ENCODE results near the gene AMN1.
"Not testable (repeated sequence)": the region's sequence is repeated elsewhere in the genome, so short reads cannot be mapped to it uniquely, and the experiment has no call there.

The AMN1 gene

DNA sequence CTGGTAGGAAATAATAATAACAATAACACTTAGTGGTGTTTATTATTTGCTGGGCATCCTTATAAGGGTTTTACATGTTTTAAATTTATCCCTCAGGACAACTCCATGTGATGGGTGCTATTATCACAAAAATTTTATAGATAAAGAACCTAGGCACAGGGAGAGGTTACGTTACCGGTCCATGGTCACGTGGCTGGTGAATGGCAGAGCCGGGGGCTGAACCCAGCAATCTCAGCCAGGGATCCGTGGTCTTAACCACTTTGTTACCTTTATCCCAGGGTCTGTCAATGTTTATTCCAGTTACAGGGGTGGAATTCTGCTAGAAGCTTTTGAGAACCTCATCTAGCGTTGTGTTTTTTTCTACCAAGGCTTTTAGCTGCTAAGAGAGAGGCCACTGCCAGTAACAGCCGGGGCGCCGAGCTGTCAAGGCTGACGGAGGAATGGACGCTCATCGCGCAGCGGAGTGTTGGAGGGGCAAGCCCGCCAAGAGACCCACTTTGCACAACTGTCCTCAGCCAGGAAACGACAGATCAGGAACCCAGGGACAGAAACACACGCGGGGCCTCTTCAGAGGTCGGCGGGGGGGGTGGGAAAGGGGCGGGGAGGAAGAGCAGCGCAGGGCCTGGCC lies 418 bp downstream of the AMN1 start:
- H3K4me2 ChIP-seq = peak overlapping the region; percentile 82 to 95 (median 90)
- H3K9ac ChIP-seq = peak overlapping the region; percentile 83 to 91 (median 89)
- H3K4me1 ChIP-seq = peaks cover 40 to 84% (median 63%) of the 10 kb centered on the region in 10 experiments
- peak overlapping the region; percentile 62 to 77 (median 68) for H3K4me3 ChIP-seq
- 0 out of 22 replicates have a peak, but pooled peaks cover 0 to 3% (median 0%) of the 10 kb centered on the region in 11 experiments for H3K27me3 ChIP-seq
- H3K9me3 ChIP-seq (replicated peaks in 1 of 11) = peaks cover 4 to 54% (median 18%) of the 10 kb centered on the region in 11 experiments; a peak in 17 of 22 replicates
- no peak for TF ChIP-seq Cebpa-rat (IDR thresholded peaks at IDR 0.05)
- no peaks in the 10 kb centered on the region; a peak in 1 of 22 replicates for H4K20me1 ChIP-seq
- H3K36me3 ChIP-seq = peaks cover 0 to 8% (median 0%) of the 10 kb centered on the region in 11 experiments; a peak in 1 of 22 replicates
- peak overlapping the region; percentile 86 to 94 (median 91) for H3K27ac ChIP-seq

DNA sequence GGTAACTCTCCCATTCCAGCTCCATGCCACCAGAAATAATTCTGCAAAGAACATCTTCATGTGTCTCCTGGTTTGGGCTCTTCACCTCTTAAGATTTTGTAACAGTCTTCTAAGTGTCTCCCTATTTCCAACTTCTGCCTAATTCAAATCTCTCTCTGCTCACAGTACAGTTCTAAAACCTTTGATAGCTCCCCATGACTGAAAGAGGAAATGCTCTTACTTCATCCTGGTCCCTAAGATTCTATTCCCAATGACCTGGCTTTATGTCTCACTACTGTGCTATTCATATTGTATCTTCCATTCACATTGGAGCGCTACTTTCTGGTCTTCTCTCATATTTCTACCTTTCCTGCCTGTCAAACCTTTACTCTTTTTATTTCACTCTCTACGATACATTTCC lies 1.6 kb downstream of the AMN1 start:
- peaks cover 0 to 8% (median 4%) of the 10 kb centered on the region in 11 experiments; a peak in 8 of 22 replicates for H3K27me3 ChIP-seq
- H3K4me1 ChIP-seq = peaks cover 51 to 85% (median 63%) of the 10 kb centered on the region in 10 experiments
- TF ChIP-seq Cebpa-rat (IDR thresholded peaks at IDR 0.05) = no peak
- H3K36me3 ChIP-seq = peaks cover 0 to 7% (median 0%) of the 10 kb centered on the region in 11 experiments; a peak in 1 of 22 replicates
- H3K27ac ChIP-seq = peak overlapping the region in 1 of 11 experiments; percentile 91; a peak in 1 of 22 replicates
- peaks cover 0 to 5% (median 0%) of the 10 kb centered on the region in 11 experiments; a peak in 1 of 22 replicates for H4K20me1 ChIP-seq
- H3K4me2 ChIP-seq = peak overlapping the region in 8 of 11 experiments; percentile 30 to 93 (median 88); a peak in 15 of 22 replicates
- H3K4me3 ChIP-seq = no peak overlapping the region
- peaks cover 4 to 50% (median 18%) of the 10 kb centered on the region in 11 experiments; a peak in 17 of 22 replicates for H3K9me3 ChIP-seq (replicated peaks in 1 of 11)
- no peak overlapping the region for H3K9ac ChIP-seq

DNA sequence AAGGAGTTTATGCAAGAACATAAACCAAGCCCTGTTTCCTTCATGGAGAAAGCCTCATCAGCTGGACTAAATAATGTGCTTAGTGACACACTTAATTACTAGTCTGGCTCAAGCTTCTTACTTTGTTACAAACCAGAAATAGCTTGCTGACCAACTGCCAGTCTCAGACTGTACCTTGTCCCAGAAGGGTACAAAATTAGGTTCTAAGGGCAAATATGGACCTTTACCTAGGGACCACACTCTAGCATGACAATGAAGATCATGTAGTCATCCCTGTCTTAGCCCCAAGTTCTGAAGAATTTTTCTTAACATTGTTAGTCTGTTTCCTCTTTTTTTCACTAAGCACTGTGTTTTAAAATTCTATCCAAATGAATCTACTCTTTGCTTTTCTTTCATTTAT lies 2.2 kb downstream of the AMN1 start:
- Histone ChIP-seq H3K27ac (no peak overlapping the region), H4K20me1 (peaks cover 0 to 5% (median 0%) of the 10 kb centered on the region in 11 experiments; a peak in 1 of 22 replicates), H3K9ac (no peak overlapping the region), H3K36me3 (peaks cover 0 to 7% (median 0%) of the 10 kb centered on the region in 11 experiments; a peak in 2 of 22 replicates), H3K4me2 (peak overlapping the region in 2 of 11 experiments; percentile 84 to 93; a peak in 4 of 22 replicates), H3K9me3 (replicated peaks in 1 of 11) (peaks cover 4 to 47% (median 18%) of the 10 kb centered on the region in 11 experiments; a peak in 17 of 22 replicates), H3K27me3 (peaks cover 0 to 12% (median 9%) of the 10 kb centered on the region in 11 experiments; a peak in 9 of 22 replicates), H3K4me1 (peaks cover 50 to 84% (median 57%) of the 10 kb centered on the region in 10 experiments), H3K4me3 (no peak overlapping the region)
- no peak for TF ChIP-seq Cebpa-rat (IDR thresholded peaks at IDR 0.05)

DNA sequence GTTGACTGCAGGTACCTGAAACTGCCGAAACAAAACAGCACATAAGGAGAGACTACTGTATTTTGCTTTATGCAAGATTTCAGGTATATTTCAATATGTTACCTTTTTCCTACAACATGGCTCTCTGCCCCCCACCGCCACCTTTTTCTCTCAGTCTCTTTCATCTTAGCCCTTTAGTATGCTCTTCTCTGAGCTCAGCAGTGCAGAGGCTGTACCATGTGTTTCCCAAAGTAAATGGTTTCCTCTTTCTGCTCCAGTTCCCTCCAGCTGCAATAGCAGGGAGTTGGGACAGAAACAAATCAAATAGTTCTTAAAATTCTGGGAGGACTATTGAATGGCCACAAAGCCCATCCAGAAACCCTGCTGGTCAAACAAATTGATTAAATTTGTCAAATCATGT lies 4.3 kb downstream of the AMN1 start:
- H3K9ac ChIP-seq = peak overlapping the region in 3 of 11 experiments; percentile 13 to 32 (median 18); a peak in 2 of 22 replicates
- peaks cover 0 to 5% (median 0%) of the 10 kb centered on the region in 11 experiments; a peak in 1 of 22 replicates for H4K20me1 ChIP-seq
- H3K27me3 ChIP-seq = peaks cover 0 to 18% (median 11%) of the 10 kb centered on the region in 11 experiments; a peak in 9 of 22 replicates
- no peak overlapping the region for H3K4me3 ChIP-seq
- peak overlapping the region in 4 of 11 experiments; percentile 5 to 44 (median 29); a peak in 6 of 22 replicates for H3K27ac ChIP-seq
- H3K36me3 ChIP-seq = peaks cover 0 to 15% (median 8%) of the 10 kb centered on the region in 11 experiments; a peak in 8 of 22 replicates
- H3K9me3 ChIP-seq (replicated peaks in 1 of 11) = peaks cover 8 to 45% (median 16%) of the 10 kb centered on the region in 11 experiments
- H3K4me2 ChIP-seq = peak overlapping the region; percentile 55 to 80 (median 64)
- peaks cover 40 to 68% (median 45%) of the 10 kb centered on the region in 10 experiments for H3K4me1 ChIP-seq
- TF ChIP-seq Cebpa-rat (IDR thresholded peaks at IDR 0.05) = no peak

DNA sequence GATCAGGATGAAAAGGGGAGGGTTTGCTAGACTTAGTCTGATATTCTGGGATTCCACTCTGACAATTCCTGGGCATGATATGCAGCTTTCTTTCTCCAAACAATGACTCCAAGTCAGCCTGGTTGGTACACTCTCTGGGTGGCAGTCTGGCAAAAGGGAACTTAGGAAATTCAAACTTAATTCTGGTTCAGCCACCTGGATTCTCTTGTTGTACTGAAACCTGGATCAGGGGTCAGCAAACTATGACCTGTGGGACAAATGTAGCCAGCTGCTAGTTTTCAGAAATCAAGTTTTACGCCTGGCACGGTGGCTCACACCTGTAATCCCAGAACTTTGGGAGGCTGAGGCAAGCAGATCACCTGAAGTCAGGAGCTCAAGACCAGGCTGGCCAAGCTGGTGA lies 6.2 kb downstream of the AMN1 start:
- Histone ChIP-seq H3K27me3 (peaks cover 0 to 18% (median 11%) of the 10 kb centered on the region in 11 experiments; a peak in 9 of 22 replicates), H4K20me1 (peaks cover 0 to 5% (median 0%) of the 10 kb centered on the region in 11 experiments; a peak in 1 of 22 replicates), H3K9me3 (replicated peaks in 1 of 11) (peaks cover 26 to 57% (median 34%) of the 10 kb centered on the region in 11 experiments), H3K36me3 (peaks cover 13 to 32% (median 22%) of the 10 kb centered on the region in 11 experiments; a peak in 21 of 22 replicates), H3K4me2 (peak overlapping the region; percentile 55 to 80 (median 68)), H3K4me3 (no peak overlapping the region), H3K27ac (no peak overlapping the region; a peak in 1 of 22 replicates), H3K4me1 (peaks cover 28 to 56% (median 34%) of the 10 kb centered on the region in 10 experiments), H3K9ac (no peak overlapping the region)
- TF ChIP-seq Cebpa-rat (IDR thresholded peaks at IDR 0.05) = no peak

DNA sequence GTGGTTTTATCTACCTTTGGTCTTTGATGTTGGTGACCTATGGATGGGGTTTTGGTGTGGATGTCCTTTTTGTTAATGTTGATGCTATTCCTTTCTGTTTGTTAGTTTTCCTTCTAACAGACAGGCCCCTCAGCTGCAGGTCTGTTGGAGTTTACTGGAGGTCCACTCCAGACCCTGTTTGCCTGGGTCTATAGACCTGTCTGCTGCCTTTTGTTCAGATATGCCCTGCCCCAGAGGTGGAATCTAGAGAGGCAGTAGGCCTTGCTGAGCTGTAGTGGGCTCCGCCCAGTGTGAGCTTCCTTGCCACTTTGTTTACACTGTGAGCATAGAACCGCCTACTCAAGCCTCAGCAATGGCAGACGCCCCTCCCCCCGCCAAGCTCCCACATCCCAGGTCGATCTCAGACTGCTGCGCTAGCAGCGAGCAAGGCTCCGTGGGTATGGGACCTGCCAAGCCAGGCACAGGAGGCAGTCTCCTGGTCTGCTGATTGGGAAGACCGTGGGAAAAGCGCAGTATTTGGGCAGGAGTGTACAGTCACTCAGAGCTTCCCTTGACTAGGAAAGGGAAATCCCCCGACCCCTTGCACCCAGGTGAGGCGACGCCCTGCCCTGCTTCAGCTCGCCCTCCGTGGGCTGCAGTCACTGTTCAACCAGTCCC lies 10.2 kb downstream of the AMN1 start:
- H3K4me1 ChIP-seq = peaks cover 12 to 42% (median 21%) of the 10 kb centered on the region in 10 experiments
- H4K20me1 ChIP-seq, H3K4me2 ChIP-seq, H3K9ac ChIP-seq, H3K27ac ChIP-seq, H3K4me3 ChIP-seq: not testable (repeated sequence)
- peaks cover 0 to 17% (median 11%) of the 10 kb centered on the region in 11 experiments; a peak in 9 of 22 replicates for H3K27me3 ChIP-seq
- peaks cover 40 to 71% (median 49%) of the 10 kb centered on the region in 11 experiments for H3K9me3 ChIP-seq (replicated peaks in 1 of 11)
- peaks cover 13 to 32% (median 23%) of the 10 kb centered on the region in 11 experiments; a peak in 21 of 22 replicates for H3K36me3 ChIP-seq

DNA sequence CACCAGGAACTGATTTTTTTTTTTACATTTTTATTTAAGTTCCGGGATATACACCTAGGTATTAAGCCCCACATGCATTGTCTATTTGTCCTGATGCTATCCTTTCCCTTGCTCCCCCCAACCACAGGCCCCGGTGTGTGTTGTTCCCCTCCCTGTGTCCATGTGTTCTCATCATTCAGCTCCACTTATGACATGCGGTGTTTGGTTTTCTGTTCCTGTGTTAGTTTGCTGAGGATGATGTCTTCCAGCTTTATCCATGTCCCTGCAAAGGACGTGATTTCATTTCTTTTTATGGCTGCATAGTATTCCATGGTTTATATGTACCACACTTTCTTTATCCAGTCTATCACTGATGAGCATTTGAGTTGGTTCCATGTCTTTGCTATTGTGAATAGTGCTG lies 11.8 kb downstream of the AMN1 start:
- Histone ChIP-seq H3K36me3 (peaks cover 13 to 34% (median 30%) of the 10 kb centered on the region in 11 experiments; a peak in 21 of 22 replicates), H3K4me2 (0 out of 22 replicates have a peak overlapping the region, but pooled peaks of 1 of the 11 experiments have one; percentile 75)

DNA sequence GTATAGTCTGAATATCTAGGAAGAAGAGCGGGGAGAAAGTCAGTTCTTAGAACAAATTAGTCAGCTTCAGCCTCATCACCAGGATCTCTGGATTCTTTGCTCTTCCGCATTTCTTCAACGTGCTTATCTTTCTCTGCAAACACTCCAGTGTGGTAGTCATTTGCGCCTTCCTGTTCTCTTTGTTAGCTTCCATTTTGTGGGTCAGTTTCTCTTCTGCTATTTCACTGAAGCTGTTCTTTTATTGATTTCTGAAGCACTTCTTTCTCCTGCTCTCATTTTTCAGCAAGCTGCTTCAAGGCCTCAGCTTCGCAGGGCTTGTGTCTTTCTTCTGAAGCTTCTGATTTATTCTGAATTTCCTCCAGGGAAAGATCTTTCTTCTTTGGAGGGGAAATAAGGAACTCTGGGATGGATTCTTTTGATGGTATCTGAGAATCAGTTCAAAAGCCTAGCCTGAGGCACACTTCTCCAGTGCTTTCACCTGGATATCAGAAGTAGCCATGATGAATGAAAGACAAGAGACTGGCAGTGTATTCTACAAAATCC lies 13.5 kb downstream of the AMN1 start:
- TF ChIP-seq Cebpa-rat (IDR thresholded peaks at IDR 0.05) = no peak
- Histone ChIP-seq H3K9ac (peak overlapping the region in 8 of 11 experiments; percentile 0 to 69 (median 59); a peak in 12 of 22 replicates), H3K36me3 (peaks cover 7 to 33% (median 24%) of the 10 kb centered on the region in 11 experiments; a peak in 21 of 22 replicates), H3K4me3 (no peak overlapping the region; a peak in 1 of 20 replicates), H3K27ac (peak overlapping the region in 8 of 11 experiments; percentile 32 to 81 (median 68); a peak in 16 of 22 replicates), H3K4me1 (peaks cover 0 to 25% (median 8%) of the 10 kb centered on the region in 10 experiments; a peak in 11 of 20 replicates), H3K4me2 (peak overlapping the region in 7 of 11 experiments; percentile 2 to 75 (median 45); a peak in 13 of 22 replicates), H3K27me3 (no peaks in the 10 kb centered on the region), H3K9me3 (replicated peaks in 1 of 11) (peaks cover 40 to 75% (median 52%) of the 10 kb centered on the region in 11 experiments), H4K20me1 (no peaks in the 10 kb centered on the region)

More for the DNA sequence above, 11.8 kb downstream of the AMN1 start:
- not testable (repeated sequence) for H4K20me1 ChIP-seq, H3K4me3 ChIP-seq, H3K9ac ChIP-seq, H3K27ac ChIP-seq
- Histone ChIP-seq H3K9me3 (replicated peaks in 1 of 11) (peaks cover 44 to 75% (median 62%) of the 10 kb centered on the region in 11 experiments), H3K4me1 (peaks cover 0 to 25% (median 8%) of the 10 kb centered on the region in 10 experiments; a peak in 11 of 20 replicates), H3K27me3 (peaks cover 0 to 11% (median 5%) of the 10 kb centered on the region in 11 experiments; a peak in 7 of 22 replicates)
